KOPT-K1 (cell line): Measurements from ENCODE around the gene ZNF845.
"Not testable (repeated sequence)": the region's sequence is repeated elsewhere in the genome, so short reads cannot be mapped to it uniquely, and the experiment has no call there.

ENCODE experiments used
- H3K27ac ChIP-seq: fragments of 200-600 bp; sonication (generic); 2 replicates; pipeline ENCODE4 v1.5.1; 2016; ENCODE audit warnings: antibody characterized with exemption, mild to moderate bottlenecking, low read depth, low read length; ENCODE audit not compliant: poor library complexity, severe bottlenecking
- H3K36me3 ChIP-seq: fragments of 200-600 bp; sonication (generic); 2 replicates; pipeline ENCODE4 v1.5.1; 2017; ENCODE audit warnings: antibody characterized with exemption, mild to moderate bottlenecking, low read length, moderate library complexity; ENCODE audit not compliant: insufficient read depth
- H3K9me3 ChIP-seq: fragments of 200-600 bp; sonication (generic); 2 replicates; pipeline ENCODE4 v1.5.1; 2017; ENCODE audit warnings: antibody characterized with exemption, low read length, mild to moderate bottlenecking; ENCODE audit not compliant: insufficient read depth, poor library complexity, severe bottlenecking

ZNF845 gene

GRCh38 chr19:53360056-53360455 is 26.5 kb downstream of the ZNF845 start:
- Histone ChIP-seq H3K36me3 (peaks cover 10% of the 10 kb centered on the region; the same call in 1 of the 2 replicates), H3K9me3 (peaks cover 37% of the 10 kb centered on the region)

GRCh38 chr19:53365134-53365898 is 31.8 kb downstream of the ZNF845 start, which contains the start of gene ZNF525:
ZNF525 (plus strand) TSS chr19:53365705; CDS start chr19:53372282, 6,577 bp downstream.
- H3K36me3 ChIP-seq: 0 out of 2 replicates have a peak, but pooled peaks cover 7% of the 10 kb centered on the region
- peak within 1 kb of the TSS; percentile 61 for H3K27ac ChIP-seq
- peaks cover 6% of the 10 kb centered on the region for H3K9me3 ChIP-seq

More at GRCh38 chr19:53360056-53360455, 26.5 kb downstream of the ZNF845 start:
- not testable (repeated sequence) for H3K27ac ChIP-seq

GRCh38 chr19:53365899-53366493 is 32.4 kb downstream of the ZNF845 start:
- peak overlapping the region; percentile 61 for H3K27ac ChIP-seq
- peaks cover 6% of the 10 kb centered on the region for H3K9me3 ChIP-seq
- H3K36me3 ChIP-seq: 0 out of 2 replicates have a peak, but pooled peaks cover 7% of the 10 kb centered on the region

- H3K36me3 ChIP-seq: peaks cover 62% of the 10 kb centered on the region
- no peak overlapping the region for H3K27ac ChIP-seq
- peaks cover 15% of the 10 kb centered on the region for H3K9me3 ChIP-seq
Measured at GRCh38 chr19:53372196-53372595, 38.6 kb downstream of the ZNF845 start.

- no peak overlapping the region for H3K27ac ChIP-seq
- H3K9me3 ChIP-seq: peaks cover 33% of the 10 kb centered on the region
- peaks cover 76% of the 10 kb centered on the region for H3K36me3 ChIP-seq
Measured at GRCh38 chr19:53374288-53374687, 40.7 kb downstream of the ZNF845 start.

- Histone ChIP-seq H3K27ac (no peak overlapping the region), H3K9me3 (peaks cover 34% of the 10 kb centered on the region), H3K36me3 (peaks cover 81% of the 10 kb centered on the region)
Measured at GRCh38 chr19:53374743-53375142, 41.2 kb downstream of the ZNF845 start.

GRCh38 chr19:53381376-53381775 is 47.8 kb downstream of the ZNF845 start:
- no peak overlapping the region for H3K27ac ChIP-seq
- H3K9me3 ChIP-seq: peaks cover 100% of the 10 kb centered on the region
- peaks cover 95% of the 10 kb centered on the region for H3K36me3 ChIP-seq

- Histone ChIP-seq H3K36me3 (peaks cover 37% of the 10 kb centered on the region), H3K27ac (no peak overlapping the region), H3K9me3 (peaks cover 70% of the 10 kb centered on the region)
Measured at GRCh38 chr19:53388168-53388567, 54.6 kb downstream of the ZNF845 start.

- Histone ChIP-seq H3K27ac (no peak overlapping the region), H3K36me3 (peaks cover 31% of the 10 kb centered on the region), H3K9me3 (peaks cover 62% of the 10 kb centered on the region)
Measured at GRCh38 chr19:53388904-53389303, 55.4 kb downstream of the ZNF845 start.

- Histone ChIP-seq H3K9me3 (peaks cover 56% of the 10 kb centered on the region), H3K36me3 (peaks cover 24% of the 10 kb centered on the region), H3K27ac (no peak overlapping the region)
Measured at GRCh38 chr19:53389571-53389970, 56.0 kb downstream of the ZNF845 start.

- Histone ChIP-seq H3K9me3 (peaks cover 52% of the 10 kb centered on the region), H3K36me3 (peaks cover 20% of the 10 kb centered on the region), H3K27ac (no peak overlapping the region)
Measured at GRCh38 chr19:53389978-53390377, 56.4 kb downstream of the ZNF845 start.

- peak overlapping the region; percentile 77 for H3K27ac ChIP-seq
- peaks cover 19% of the 10 kb centered on the region for H3K9me3 ChIP-seq
- peaks cover 13% of the 10 kb centered on the region for H3K36me3 ChIP-seq
Measured at GRCh38 chr19:53394522-53394973, 61.0 kb downstream of the ZNF845 start.

- Histone ChIP-seq H3K9me3 (peaks cover 19% of the 10 kb centered on the region), H3K36me3 (peaks cover 19% of the 10 kb centered on the region), H3K27ac (peak within 1 kb of the TSS; percentile 77)
Measured at GRCh38 chr19:53394974-53395839, 61.7 kb downstream of the ZNF845 start, which contains the start of gene ZNF765. ZNF765 (plus strand) TSS chr19:53395149; CDS start chr19:53398016, 2,867 bp downstream.

GRCh38 chr19:53395840-53396524 is 62.4 kb downstream of the ZNF845 start:
- Histone ChIP-seq H3K9me3 (peaks cover 19% of the 10 kb centered on the region), H3K27ac (peak overlapping the region; percentile 77), H3K36me3 (peaks cover 27% of the 10 kb centered on the region)
